ENCODE measurements around the gene COLEC12. TPM values are rescaled to one million over a fixed set of nuclear protein-coding genes. Genes with fewer than 3 reads are reported as not detected.

COLEC12 gene
- total and polyA plus RNA-seq, 10 of the 15 experiments (the other 5 are each of a cell fraction or from before 2014, with no cell fraction given): 0.04 to 0.05 TPM; not detected in 8

DNA sequence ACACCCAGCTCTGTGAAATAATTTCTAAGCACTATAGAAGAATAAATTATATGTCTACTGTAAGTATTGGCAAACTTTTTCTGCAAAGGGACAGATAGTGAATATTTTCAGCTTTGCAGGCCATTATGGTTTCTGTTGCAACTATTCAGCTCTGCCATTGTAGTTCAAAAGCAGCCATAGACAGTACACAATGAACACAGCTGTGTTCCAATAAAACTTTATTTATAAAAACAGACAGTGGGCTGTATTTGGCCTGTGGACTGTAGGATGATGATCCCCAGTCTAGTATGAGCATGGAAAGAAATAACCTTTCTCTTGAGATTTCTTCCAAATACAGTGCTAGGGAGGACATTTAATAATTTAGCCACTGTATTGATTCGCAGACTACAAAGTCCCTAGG is 197.5 kb downstream of the COLEC12 start:
- no peak overlapping the region for H2AFZ ChIP-seq (ENCODE audit: control insufficient read depth, low read depth, low read length)
- no peak for FAIRE-seq
- no peaks in the 10 kb centered on the region for H3K4me1 ChIP-seq (ENCODE audit: control insufficient read depth, insufficient read depth, low read length)
- H3K9me3 ChIP-seq (replicated peaks; ENCODE audit: control insufficient read depth, insufficient read depth, low read length): no peaks in the 10 kb centered on the region
- intact Hi-C loops (cut with micrococcal nuclease; ENCODE audit: unreplicated experiment) (no loop called here), in situ Hi-C loops (cut with MboI) (no loop called here)
- H4K20me1 ChIP-seq (ENCODE audit: control insufficient read depth, insufficient read depth): no peaks in the 10 kb centered on the region
- no peak for ATAC-seq
- ChIA-PET CTCF (no interaction called here), SMC1A (ENCODE audit: uncharacterized antibody, unreplicated experiment) (no interaction called here), POLR2A (no interaction called here), RAD21 (ENCODE audit: unreplicated experiment) (no interaction called here)
- H3K27me3 ChIP-seq (replicated peaks in 1 of 2; ENCODE audit: control insufficient read depth in 2 of 2, insufficient read depth in 2 of 2, low read length in 1 of 2): no peaks in the 10 kb centered on the region
- H3K27ac ChIP-seq (ENCODE audit: control insufficient read depth, insufficient read depth): no peak overlapping the region
- WGBS (ENCODE audit: insufficient coverage, insufficient replicate concordance, low lambda C conversion rate, missing lambda C conversion rate): 0% methylated on average over 1 of the region's 1 CpG
- no peaks in the 10 kb centered on the region for H3K79me2 ChIP-seq (ENCODE audit: control insufficient read depth, insufficient read depth, low read length)
- no peak for DNase-seq (ENCODE audit: low read depth, low spot score)
- H3K36me3 ChIP-seq (ENCODE audit: control insufficient read depth in 2 of 2, insufficient read depth in 2 of 2, low read length in 1 of 2): no peaks in the 10 kb centered on the region
- no peak overlapping the region for H3K9ac ChIP-seq (ENCODE audit: control insufficient read depth, insufficient read depth, low read length)
- no peak overlapping the region for H3K4me3 ChIP-seq
- H3K4me2 ChIP-seq (ENCODE audit: control insufficient read depth, insufficient read depth): no peak overlapping the region
- no TSS peak for BruUV-seq (replicated peaks)
- TF ChIP-seq, protein P1, sequence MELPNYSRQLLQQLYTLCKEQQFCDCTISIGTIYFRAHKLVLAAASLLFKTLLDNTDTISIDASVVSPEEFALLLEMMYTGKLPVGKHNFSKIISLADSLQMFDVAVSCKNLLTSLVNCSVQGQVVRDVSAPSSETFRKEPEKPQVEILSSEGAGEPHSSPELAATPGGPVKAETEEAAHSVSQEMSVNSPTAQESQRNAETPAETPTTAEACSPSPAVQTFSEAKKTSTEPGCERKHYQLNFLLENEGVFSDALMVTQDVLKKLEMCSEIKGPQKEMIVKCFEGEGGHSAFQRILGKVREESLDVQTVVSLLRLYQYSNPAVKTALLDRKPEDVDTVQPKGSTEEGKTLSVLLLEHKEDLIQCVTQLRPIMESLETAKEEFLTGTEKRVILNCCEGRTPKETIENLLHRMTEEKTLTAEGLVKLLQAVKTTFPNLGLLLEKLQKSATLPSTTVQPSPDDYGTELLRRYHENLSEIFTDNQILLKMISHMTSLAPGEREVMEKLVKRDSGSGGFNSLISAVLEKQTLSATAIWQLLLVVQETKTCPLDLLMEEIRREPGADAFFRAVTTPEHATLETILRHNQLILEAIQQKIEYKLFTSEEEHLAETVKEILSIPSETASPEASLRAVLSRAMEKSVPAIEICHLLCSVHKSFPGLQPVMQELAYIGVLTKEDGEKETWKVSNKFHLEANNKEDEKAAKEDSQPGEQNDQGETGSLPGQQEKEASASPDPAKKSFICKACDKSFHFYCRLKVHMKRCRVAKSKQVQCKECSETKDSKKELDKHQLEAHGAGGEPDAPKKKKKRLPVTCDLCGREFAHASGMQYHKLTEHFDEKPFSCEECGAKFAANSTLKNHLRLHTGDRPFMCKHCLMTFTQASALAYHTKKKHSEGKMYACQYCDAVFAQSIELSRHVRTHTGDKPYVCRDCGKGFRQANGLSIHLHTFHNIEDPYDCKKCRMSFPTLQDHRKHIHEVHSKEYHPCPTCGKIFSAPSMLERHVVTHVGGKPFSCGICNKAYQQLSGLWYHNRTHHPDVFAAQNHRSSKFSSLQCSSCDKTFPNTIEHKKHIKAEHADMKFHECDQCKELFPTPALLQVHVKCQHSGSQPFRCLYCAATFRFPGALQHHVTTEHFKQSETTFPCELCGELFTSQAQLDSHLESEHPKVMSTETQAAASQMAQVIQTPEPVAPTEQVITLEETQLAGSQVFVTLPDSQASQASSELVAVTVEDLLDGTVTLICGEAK (IDR thresholded peaks at IDR 0.05; ENCODE audit: borderline replicate concordance): peak; percentile 69
- TF ChIP-seq TCF7 (IDR thresholded peaks at IDR 0.05; ENCODE audit: borderline replicate concordance) (no peak), PAX8 (IDR thresholded peaks at IDR 0.05) (no peak), MTA2 (IDR thresholded peaks at IDR 0.05; ENCODE audit: low read depth) (no peak)

- Histone ChIP-seq H3K4me3 (no peak overlapping the region), H3K79me2 (ENCODE audit: control insufficient read depth, insufficient read depth, low read length) (no peaks in the 10 kb centered on the region), H3K9ac (ENCODE audit: control insufficient read depth, insufficient read depth, low read length) (no peak overlapping the region), H2AFZ (ENCODE audit: control insufficient read depth, low read depth, low read length) (no peak overlapping the region), H3K9me3 (replicated peaks; ENCODE audit: control insufficient read depth, insufficient read depth, low read length) (no peaks in the 10 kb centered on the region), H3K4me2 (ENCODE audit: control insufficient read depth, insufficient read depth) (no peak overlapping the region), H3K4me1 (ENCODE audit: control insufficient read depth, insufficient read depth, low read length) (no peaks in the 10 kb centered on the region), H3K27ac (ENCODE audit: control insufficient read depth, insufficient read depth) (no peak overlapping the region), H3K36me3 (ENCODE audit: control insufficient read depth in 2 of 2, insufficient read depth in 2 of 2, low read length in 1 of 2) (no peaks in the 10 kb centered on the region), H3K27me3 (replicated peaks in 1 of 2; ENCODE audit: control insufficient read depth in 2 of 2, insufficient read depth in 2 of 2, low read length in 1 of 2) (no peaks in the 10 kb centered on the region), H4K20me1 (ENCODE audit: control insufficient read depth, insufficient read depth) (no peaks in the 10 kb centered on the region)
- no peak for FAIRE-seq
- intact Hi-C loops (cut with micrococcal nuclease; ENCODE audit: unreplicated experiment): no loop called here
- ChIA-PET SMC1A (ENCODE audit: uncharacterized antibody, unreplicated experiment) (no interaction called here), POLR2A (no interaction called here), CTCF (no interaction called here), RAD21 (ENCODE audit: unreplicated experiment) (no interaction called here)
- ATAC-seq: no peak
- no peak for TF ChIP-seq PKNOX1 (IDR thresholded peaks at IDR 0.05)
- no peak for TF ChIP-seq RB1 (IDR thresholded peaks at IDR 0.05; ENCODE audit: borderline replicate concordance)
- TF ChIP-seq YBX1 (IDR thresholded peaks at IDR 0.05): no peak
- BruUV-seq (replicated peaks): no TSS peak
- WGBS (ENCODE audit: insufficient coverage, insufficient replicate concordance, low lambda C conversion rate, missing lambda C conversion rate): 35% methylated on average over 7 of the region's 7 CpGs
- DNase-seq (ENCODE audit: low read depth, low spot score): no peak
- in situ Hi-C loops (cut with MboI): no loop called here
These were observed 198.4 kb downstream of the COLEC12 start for GRCh38 chr18:302097-302496.

All from GM12878 (cell line).